PFSK-1 (cell line): ENCODE results near the gene CCDC85C.

Experiments
- FOXP2 ChIP-seq: optimal IDR thresholded peaks from 2 replicates; pipeline ENCODE3; 2011; ENCODE audit warnings: borderline replicate concordance, control low read depth, inconsistent platforms; ENCODE audit not compliant: insufficient read depth; ENCODE audit errors: extremely low read length, extremely low read depth
- POLR2AphosphoS5 ChIP-seq: IDR thresholded peaks from 2 replicates; pipeline ENCODE4 v1.6.1; 2012; ENCODE audit warnings: low read depth, mild to moderate bottlenecking, control low read depth, low read length, moderate library complexity
- SIN3A ChIP-seq: IDR thresholded peaks from 2 replicates; pipeline ENCODE4 v1.6.1; 2012; ENCODE audit warnings: mild to moderate bottlenecking, low read length, moderate library complexity, borderline replicate concordance; ENCODE audit not compliant: insufficient read depth
- TAF1 ChIP-seq: IDR thresholded peaks from 2 replicates; pipeline ENCODE4 v1.6.1; 2012; ENCODE audit warnings: low read length, control low read depth, borderline replicate concordance; ENCODE audit not compliant: insufficient read depth
- TF ChIP-seq, protein P1 (sequence below), 2 experiments: IDR thresholded peaks; 2 replicates each; pipeline versions ENCODE4 v1.6.1 to v1.8.0; 2011 to 2012; ENCODE audit warnings: low read depth in 2 of 2, low read length in 2 of 2, control low read depth in 1 of 2, inconsistent platforms in 1 of 2, mild to moderate bottlenecking in 1 of 2, moderate library complexity in 1 of 2; ENCODE audit not compliant: insufficient read depth in 1 of 2

The CCDC85C gene

GRCh38 chr14:99517643-99518381 lies 86.2 kb downstream of the CCDC85C start:
- TF ChIP-seq FOXP2 = no peak

GRCh38 chr14:99516871-99517642 lies 87.0 kb downstream of the CCDC85C start:
- TF ChIP-seq SIN3A = no peak
- no peak for TF ChIP-seq FOXP2
- TF ChIP-seq, protein P1, sequence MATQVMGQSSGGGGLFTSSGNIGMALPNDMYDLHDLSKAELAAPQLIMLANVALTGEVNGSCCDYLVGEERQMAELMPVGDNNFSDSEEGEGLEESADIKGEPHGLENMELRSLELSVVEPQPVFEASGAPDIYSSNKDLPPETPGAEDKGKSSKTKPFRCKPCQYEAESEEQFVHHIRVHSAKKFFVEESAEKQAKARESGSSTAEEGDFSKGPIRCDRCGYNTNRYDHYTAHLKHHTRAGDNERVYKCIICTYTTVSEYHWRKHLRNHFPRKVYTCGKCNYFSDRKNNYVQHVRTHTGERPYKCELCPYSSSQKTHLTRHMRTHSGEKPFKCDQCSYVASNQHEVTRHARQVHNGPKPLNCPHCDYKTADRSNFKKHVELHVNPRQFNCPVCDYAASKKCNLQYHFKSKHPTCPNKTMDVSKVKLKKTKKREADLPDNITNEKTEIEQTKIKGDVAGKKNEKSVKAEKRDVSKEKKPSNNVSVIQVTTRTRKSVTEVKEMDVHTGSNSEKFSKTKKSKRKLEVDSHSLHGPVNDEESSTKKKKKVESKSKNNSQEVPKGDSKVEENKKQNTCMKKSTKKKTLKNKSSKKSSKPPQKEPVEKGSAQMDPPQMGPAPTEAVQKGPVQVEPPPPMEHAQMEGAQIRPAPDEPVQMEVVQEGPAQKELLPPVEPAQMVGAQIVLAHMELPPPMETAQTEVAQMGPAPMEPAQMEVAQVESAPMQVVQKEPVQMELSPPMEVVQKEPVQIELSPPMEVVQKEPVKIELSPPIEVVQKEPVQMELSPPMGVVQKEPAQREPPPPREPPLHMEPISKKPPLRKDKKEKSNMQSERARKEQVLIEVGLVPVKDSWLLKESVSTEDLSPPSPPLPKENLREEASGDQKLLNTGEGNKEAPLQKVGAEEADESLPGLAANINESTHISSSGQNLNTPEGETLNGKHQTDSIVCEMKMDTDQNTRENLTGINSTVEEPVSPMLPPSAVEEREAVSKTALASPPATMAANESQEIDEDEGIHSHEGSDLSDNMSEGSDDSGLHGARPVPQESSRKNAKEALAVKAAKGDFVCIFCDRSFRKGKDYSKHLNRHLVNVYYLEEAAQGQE (IDR thresholded peaks at IDR 0.05; ENCODE audit: insufficient read depth in 1 of 2, low read depth in 2 of 2, low read length in 2 of 2) = no peak
- no peak for TF ChIP-seq TAF1
- TF ChIP-seq POLR2AphosphoS5 = no peak

DNA sequence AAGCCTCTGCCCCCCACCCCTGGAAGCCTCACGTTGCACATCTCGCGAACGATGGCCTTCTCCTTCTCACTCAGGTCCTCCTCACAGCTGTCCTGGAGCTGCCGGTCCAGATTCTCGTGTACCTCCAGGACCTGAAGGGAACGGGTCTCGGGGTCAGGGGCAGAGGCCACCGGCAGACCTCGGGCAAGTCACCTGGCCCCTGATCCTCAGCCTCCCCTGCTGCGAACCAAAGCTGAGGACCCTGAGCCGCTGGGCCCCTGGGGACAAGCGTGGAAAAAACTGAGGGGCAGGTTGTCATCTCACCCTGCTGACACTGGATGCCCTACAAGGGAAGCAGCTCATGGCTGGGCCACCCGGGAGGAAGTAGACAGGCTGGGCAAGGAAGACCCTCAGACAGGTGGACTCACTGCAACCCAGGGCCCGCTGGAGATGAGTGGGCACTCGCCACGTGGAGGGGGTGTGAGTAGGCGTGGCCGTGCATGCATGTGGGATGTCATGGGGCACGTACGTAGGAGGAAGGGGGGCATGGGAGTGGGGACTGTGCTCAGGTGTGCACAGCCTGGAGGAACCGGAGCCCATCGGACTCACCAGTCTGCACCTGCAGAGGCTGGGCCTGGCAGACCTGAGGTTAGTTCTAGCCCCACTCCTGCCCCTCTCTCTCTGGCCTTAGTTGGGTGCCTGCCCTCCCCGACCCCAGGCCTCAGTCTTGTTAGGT lies 87.7 kb downstream of the CCDC85C start:
- no peak for TF ChIP-seq FOXP2
- TF ChIP-seq SIN3A = no peak
- TF ChIP-seq POLR2AphosphoS5 = no peak
- TF ChIP-seq, protein P1 (IDR thresholded peaks at IDR 0.05; ENCODE audit: insufficient read depth in 1 of 2, low read depth in 2 of 2, low read length in 2 of 2) = no peak
- no peak for TF ChIP-seq TAF1

DNA sequence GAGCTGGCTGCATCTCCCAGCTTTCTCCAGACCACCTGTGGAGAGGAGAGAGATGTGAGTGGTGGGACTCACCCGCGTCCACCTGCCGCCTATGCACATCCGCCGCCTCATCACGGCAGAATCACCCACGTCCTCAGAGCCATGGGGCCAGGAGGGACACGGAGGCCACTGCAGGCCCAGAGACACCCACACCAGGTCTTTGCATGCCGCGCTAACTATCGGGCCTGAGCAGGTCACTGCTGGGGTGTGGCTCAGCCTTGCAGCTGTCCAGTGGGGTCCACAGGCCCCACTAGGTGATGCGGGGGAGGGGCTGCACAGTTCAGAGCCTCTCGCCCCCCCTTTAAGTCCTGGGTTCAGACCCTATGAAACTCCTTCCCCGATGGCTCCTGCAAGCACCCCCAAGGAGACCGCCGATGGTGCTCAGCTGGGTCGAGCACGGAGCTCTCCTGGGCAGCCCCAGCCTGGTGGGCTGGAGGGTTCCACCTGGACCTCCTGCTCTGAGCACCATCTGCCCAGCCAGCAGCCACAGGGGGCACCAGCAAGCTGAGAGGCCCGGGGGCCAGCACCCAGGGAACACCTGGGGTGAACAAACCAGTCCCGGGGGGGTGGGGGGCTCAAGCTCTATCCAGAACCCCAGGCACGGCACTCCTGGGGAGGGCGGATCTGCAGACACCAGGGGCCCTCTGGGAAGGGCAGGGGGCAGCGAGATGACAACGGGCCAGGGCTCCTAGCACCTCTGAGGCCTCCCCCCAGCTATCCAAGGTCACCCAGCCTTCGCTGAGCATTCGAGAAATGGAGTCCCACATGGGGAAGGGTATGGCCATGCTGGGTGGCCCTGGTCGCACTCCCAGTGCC lies 88.5 kb downstream of the CCDC85C start:
- TF ChIP-seq POLR2AphosphoS5 = no peak
- TF ChIP-seq, protein P1 (IDR thresholded peaks at IDR 0.05; ENCODE audit: insufficient read depth in 1 of 2, low read depth in 2 of 2, low read length in 2 of 2) = no peak
- TF ChIP-seq TAF1 = no peak
- TF ChIP-seq SIN3A = no peak
- TF ChIP-seq FOXP2 = no peak
